ENCODE measurements around the gene NFATC1.

NFATC1 gene

DNA sequence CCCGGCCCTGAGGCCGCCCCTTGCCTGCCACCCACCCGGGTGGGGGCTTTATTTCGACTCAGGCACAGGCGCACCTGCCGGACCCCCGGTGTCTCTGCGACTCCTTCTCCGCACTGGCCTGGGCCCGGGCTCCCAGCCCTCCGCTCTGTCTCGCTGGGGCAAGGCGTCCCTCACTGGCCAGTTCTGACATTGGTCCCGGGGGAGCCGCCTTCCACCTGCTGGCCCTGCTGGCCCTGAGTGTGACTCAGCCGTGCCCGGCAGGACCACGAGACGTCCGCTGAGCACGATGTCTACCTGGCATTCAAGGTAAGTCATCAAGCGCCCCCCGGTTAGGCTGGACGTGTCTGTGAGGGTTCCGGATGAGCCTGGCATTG is 152.3 kb downstream of the NFATC1 start:
- no peak for DNase-seq (ENCODE audit: low read depth in 1 of 2, low spot score in 1 of 2)

DNA sequence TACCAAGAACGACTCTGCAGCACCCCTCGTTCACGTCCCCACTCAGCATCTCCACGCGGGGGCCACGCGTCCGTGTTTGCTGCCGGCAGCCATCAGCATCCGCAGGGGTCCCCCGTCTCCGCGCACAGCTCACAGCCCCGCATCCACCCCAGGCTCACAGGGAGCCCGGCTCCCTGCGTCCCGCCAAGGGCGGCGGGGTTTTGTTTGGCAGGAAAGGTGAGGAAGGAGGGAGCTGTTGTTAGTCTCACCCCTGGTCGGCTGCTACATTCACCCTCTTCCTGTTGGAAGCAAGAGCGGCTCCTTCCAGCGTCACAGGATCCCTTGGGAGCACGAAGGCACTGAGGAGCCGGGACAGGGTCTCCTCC is 152.9 kb downstream of the NFATC1 start:
- no peak for DNase-seq (ENCODE audit: low read depth in 1 of 2, low spot score in 1 of 2)

DNA sequence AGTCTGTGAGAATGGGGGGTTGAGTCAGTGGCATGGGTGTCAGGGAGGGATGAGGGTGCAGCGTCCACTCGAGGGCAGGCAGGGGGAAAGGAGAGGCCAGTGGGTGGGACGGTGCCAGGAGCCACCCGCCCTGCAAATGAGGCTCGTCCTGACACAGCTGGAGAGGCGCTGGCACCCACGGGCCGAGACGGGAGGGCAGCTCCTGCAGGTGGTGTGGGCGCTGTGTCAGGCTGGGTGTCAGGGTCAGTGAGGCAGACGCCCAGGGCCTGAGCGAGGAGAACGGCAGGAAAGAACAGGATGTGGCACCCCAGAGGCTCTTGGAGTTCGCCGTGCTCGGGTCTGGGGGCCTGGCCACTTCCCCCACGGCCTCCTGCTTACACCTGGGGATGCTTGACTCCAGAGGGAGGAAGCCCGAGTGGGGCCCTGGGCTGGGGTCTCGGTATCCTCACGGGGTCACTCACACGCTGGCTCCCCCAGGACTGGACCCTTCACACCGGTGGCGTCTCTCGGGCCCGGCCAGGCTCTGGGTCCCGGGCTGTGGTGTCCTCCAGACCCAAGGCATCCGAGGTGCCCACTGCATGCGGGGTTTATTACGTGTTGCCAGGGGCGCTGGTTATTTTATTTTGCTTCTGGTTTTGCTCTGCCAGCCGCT is 153.4 kb downstream of the NFATC1 start:
- no peak for DNase-seq (ENCODE audit: low read depth in 1 of 2, low spot score in 1 of 2)

DNA sequence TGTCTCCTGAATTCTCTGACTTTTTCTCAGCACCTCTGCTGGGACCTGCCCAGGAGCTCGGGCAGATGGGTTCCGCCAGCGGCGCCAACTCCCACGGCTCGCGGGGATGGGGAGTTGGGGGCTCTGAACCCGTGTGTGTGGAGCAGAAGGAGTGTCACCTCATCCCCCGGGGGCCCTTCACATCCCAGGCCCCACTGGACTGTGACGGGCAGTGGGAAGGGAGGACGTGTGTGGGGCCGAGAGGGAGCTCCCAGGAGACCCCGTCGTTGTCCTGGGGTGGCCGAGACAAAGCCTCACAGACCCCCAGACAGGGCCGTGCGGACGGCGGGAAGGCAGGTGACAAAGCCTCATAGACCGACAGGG is 153.9 kb downstream of the NFATC1 start:
- DNase-seq (ENCODE audit: low read depth in 1 of 2, low spot score in 1 of 2): no peak

DNA sequence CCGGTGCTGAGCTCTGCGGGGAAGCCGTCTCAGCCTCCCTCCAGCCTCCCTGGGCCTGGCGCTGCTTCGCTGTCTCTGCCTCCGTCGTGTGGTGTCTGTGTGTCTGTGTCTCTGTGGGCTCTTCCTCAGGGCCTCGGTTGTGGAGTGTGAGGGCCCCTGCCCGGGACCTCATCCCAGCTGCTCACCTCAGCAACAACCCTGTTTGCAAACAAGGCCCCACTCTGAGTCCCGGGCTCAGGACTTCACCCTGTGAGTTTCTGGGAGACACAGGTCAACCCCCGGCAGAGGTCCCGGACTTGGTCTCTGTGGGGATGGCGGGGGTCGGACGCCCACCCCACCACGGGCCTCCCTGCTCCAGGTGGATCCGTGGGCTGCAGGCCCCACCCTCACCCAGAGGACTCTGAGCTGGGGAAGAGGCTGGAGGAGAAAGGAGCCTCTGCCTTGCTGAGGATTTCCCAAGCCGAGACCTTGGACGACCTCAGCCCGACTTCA is 156.5 kb downstream of the NFATC1 start:
- no peak for DNase-seq (ENCODE audit: low read depth in 1 of 2, low spot score in 1 of 2)

DNA sequence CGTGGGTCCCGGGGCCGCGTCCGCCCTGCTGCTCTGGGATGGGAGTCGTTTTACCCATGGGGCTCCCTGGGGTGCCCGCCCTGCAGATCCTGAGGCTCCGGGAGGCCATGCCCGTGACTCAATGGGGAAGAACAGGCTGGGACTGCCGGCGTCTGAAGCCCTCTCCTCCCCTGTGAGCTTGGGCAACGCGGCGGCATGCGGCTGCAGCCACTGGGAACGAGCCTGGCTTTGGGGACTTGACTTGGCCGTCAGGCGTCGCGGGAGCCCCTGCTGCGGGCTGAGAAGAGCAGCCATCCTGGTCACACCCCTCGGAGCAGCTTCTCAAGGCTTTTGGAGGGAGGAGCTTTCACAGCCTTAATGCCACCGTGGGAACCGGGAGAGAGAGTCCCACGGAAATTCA is 157.0 kb downstream of the NFATC1 start:
- no peak for DNase-seq (ENCODE audit: low read depth in 1 of 2, low spot score in 1 of 2)

DNA sequence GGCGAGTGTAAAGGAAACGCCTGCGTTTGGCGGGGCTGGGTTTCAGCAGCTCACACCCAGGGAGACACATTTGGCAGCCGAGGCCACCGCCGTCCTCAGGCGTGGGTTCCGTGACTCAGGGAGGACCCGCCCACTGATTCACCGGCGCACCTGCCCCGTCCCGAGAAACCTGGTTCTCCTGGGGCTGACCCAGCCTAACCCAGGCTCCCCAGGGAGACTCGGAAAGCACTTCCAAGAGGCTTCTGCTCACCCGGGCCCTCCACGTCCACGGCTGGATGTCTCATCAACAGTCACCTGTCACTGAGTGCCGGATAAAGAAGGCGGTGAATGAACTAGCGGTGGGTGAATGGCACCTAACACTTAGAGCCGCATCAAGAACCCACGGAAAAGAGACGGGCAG is 157.4 kb downstream of the NFATC1 start:
- no peak for DNase-seq (ENCODE audit: low read depth in 1 of 2, low spot score in 1 of 2)

DNA sequence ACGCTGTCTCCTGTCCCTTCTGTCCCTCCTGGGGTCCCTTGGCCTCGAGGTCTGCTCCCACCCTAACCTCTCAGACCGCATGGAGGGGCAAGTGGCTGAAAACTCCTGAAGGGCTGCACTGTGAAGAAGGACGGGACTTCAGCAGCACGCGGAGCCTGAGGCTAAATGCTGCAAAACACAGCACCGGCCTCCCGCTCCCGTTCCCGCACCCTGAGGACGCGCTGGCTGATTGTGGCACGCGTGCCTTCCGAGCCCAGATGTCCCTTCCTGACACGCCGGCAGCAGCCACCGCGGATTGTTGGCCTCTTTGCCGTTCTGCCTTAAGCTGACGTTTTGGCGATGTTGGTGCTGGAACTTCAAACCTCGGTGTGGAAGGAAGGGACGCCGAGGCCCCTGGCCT is 158.0 kb downstream of the NFATC1 start:
- no peak for DNase-seq (ENCODE audit: low read depth in 1 of 2, low spot score in 1 of 2)

DNA sequence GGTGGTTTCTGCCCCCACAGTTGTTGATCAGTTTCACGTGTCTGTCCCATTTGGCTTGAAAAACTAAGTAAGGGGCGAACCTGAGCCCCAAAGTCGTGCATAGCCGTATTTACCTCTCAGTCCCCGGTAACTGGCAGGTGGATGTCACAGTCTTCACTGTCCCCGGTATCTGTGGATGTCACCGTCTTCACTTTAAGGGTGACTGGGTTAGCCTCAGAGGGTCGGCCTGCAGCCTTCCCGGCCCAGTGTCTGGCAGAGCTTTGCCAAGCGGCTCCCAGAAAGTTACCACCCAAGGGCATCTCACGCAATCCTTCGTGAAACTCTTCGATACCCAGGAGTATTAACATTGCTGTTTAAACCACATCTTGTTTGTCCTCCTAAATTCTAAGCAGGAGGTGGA is 158.6 kb downstream of the NFATC1 start:
- DNase-seq (ENCODE audit: low read depth in 1 of 2, low spot score in 1 of 2): no peak

DNA sequence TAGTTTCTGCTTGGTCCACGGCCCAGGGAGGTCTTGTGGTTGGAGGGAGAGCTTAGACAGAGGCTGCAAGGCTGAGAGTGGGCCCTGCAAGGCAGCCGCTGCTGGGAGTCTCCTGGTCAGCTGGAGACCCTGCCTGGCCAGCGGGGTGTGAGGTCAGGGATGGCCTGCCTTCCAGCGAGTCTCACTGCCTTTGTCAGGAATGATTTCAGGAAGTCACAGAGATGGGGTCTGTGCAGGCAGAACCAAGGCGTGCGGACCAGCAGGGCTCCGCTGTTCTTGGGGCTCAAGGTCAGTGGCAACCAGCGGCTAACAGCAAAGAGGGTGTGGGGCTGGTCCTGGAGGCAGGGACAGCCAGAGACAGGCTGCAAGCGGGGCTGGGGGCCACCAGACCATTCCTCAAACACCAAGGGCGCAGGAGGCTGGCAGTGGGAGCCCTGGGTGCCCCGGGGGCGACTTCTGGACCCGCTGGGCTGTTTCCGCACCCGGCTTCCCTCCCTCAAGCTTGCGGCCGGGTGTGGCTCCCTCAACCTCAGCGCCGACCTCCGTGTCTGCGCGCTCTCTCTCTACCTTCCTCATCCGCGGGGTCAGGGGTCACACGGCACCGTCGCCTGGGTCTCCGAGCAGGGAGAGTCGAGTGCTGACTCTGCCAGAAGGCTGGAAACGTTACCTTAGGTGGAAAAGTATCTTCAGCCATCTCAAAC is 159.4 kb downstream of the NFATC1 start:
- DNase-seq (ENCODE audit: low read depth in 1 of 2, low spot score in 1 of 2): no peak

DNA sequence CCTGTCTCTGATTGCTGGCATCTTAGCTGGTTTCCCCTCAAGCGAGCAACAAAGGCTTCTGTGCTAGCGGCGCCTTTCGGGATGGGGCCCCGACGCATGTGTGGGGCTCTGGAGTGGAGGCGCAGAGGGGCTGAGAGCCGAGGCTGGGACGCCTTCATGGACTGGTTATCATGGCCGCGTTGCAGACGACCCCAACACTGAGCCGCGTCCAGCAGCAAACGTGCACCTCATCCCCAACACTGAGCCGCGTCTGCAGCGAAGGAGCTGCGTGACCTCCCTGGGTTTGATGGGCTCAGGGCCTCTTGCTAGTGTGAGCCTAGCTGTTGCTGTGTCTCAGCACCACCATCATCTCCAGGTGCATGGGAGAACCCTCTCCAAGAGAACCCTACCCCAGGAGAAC is 160.2 kb downstream of the NFATC1 start:
- no peak for DNase-seq (ENCODE audit: low read depth in 1 of 2, low spot score in 1 of 2)

DNA sequence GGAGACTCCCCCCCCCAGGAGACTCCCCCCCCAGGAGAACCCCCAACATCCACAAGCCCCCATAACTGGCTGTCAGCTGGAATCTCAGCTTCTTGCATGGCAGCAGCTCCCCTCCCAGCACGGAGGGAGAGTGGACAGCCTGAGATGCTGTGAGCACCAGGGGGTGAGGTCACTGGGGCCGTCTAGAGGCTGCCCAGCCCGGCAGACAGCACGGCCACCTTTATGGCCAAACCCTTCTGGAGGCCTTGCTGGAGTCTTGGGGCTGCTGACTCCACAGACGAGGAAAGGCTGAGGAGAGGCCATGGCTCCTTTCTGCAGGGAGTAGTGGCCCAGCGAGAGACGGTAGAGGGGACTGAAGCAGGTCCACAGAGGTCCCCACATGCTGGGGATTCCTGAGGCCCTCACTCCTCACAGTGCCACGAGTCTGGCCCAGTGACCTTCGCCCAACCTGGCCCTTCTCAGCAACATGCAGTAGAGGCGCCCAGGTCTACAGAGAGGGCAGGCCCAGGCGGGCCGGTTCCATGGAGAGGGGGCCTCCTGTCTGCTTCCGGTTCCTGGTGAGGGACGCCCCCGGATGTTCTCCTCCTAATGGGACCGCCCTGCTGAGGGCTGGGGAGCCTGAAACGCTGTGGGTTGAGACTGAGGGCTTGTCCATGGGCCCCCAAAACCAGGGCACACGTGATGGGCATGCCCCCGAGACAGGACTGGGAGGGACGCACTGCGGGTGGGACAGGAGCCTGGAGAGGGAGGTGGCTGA is 161.3 kb downstream of the NFATC1 start:
- no peak for DNase-seq (ENCODE audit: low read depth in 1 of 2, low spot score in 1 of 2)

DNA sequence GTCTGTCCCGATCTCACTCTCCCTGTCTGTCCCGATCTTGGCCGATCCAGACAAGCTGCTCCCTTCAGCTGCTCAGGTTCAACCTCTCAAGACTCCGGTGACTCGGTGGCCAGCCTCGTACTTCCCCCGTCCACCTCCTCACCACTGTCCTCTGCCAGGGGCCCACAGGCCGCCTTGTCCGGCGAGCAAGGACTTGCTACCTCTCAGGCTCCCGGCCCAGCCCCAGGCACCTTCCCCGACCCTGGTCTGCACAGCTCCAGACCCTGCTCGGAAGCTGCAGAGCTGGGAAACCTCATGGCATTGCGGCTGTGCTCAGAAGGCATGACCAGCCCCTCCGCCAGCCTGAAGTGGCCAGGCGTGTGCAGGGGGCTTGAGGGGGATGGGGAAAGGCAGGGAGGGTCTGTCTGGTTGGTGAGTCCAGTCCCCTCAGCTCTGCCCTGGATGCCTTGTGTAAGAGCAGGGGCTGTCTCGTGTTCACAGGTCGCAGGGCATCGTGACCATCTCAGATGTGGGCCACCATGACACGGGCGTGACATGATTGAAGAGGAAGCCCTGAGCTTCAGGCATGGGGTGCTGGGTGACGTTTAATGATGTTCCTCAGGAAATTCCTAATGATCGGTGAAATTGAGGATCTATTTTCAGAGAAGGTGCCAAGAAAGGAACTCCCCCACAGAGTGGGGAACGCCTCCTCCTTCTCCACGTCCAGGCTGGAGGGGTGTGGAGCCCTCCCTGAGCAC is 162.6 kb downstream of the NFATC1 start:
- no peak for DNase-seq (ENCODE audit: low read depth in 1 of 2, low spot score in 1 of 2)

DNA sequence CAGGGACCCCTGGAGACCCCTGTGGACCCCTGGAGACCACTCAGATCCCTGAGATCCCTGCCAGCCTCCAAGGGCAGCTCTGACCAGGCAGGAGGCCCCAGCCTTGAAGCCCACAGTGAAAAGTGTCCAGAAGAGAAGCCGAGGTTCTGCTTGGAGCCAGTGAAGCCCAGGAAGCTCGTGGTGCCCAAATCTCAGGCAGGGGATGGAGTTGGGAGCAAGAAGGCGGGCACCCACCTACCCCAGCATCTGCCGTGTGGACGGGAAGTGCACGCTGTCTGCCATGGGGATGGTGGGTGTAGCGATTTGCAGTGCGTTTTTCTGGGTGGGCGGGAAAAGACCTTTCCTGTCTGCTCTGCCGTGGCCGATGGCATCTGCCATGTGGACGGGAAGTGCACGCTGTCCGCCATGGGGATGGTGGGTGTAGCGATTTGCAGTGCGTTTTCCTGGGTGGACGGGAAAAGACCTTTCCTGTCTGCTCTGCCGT is 163.2 kb downstream of the NFATC1 start:
- DNase-seq (ENCODE audit: low read depth in 1 of 2, low spot score in 1 of 2): no peak

DNA sequence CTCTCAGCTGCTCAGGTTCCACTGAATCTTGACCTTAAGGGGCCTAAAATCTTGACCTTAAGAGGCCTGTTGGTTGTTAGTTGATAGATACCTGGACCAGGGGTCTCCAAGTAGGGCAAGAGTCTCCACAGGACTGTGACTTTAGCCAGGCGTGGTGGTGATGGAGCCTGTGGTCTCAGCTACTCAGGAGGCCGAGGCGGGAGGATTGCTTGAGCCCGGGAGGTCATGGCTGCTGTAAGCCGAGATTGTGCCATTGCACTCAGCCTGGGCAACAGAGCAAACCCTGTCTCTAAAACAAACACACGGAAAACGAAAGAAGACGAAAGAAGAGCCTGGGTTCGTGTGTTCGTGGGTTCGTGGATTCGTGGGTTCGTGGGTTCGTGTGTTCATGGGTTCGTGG is 163.7 kb downstream of the NFATC1 start:
- DNase-seq (ENCODE audit: low read depth in 1 of 2, low spot score in 1 of 2): no peak

DNA sequence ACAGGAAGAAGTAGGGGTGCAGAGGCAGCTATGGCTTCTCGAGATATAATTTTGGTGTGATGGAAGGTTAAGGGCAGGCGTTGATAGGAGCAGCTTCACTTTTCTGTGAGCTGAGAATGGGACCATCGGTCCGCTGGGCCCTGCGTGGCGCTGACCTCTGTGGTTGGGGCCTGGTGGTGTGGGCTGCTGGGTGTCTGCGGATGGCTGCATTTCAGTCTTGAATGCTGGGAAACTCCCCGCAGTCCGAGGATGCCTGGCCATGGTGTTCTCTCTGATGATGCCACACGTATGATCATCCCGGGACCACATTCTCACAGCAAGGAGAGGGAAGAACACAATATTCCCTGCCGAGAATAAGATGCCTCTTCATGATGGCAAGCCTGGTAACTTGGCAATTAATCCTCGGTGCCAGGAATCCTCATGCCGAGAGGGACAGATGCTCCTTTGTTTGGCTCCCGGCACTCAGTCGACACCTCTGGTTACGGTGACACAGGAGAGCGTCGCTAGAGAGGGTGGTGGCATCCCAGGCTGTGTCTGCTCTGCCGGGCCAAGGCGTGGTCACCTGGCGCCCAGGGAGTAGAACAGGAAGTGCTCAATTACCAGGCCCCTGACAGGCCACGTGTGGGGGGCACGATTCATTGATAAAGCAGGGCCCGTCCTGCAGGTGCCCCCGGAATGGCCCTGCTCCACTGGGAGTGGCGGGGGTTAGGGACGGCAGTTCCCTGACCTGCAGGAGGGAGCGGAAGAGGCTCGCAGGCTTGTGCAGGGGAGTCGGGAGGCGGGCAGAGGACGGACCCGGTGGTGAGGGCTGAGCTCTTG is 164.5 kb downstream of the NFATC1 start:
- DNase-seq (ENCODE audit: low read depth in 1 of 2, low spot score in 1 of 2): no peak

DNA sequence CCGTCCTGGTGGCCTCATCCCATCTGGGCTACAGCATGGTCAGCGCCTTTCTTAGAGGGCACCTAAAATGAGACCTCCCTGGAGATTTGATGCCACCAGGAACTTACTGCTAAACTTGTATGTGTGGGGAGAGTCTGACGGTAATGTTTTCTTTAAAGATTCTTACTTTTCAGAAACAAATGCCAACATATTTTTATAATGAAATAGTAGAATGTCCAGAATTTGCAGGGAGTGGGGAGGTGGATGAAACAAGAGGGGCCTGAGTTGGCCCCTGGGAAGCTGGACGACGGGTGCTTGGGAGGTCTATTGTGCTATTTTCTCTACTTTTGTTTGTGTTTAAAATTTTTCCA is 165.1 kb downstream of the NFATC1 start:
- no peak for DNase-seq (ENCODE audit: low read depth in 1 of 2, low spot score in 1 of 2)

DNA sequence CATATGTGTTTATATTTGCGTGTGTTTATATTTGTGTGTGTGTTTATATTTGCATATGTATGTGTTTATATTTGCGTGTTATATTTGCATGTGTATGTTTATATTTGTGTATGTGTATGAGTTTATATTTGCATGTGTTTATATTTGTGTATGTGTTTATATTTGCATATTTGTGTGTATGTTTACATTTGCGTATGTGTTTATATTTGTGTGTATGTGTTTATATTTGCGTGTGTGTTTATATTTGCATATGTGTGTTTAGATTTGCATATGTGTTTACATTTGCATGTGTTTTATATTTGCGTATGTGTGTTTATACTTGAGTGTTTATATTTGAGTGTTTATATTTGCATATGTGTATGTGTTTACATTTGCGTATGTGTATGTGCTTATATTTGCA is 168.2 kb downstream of the NFATC1 start:
- DNase-seq (ENCODE audit: low read depth in 1 of 2, low spot score in 1 of 2): no peak

DNA sequence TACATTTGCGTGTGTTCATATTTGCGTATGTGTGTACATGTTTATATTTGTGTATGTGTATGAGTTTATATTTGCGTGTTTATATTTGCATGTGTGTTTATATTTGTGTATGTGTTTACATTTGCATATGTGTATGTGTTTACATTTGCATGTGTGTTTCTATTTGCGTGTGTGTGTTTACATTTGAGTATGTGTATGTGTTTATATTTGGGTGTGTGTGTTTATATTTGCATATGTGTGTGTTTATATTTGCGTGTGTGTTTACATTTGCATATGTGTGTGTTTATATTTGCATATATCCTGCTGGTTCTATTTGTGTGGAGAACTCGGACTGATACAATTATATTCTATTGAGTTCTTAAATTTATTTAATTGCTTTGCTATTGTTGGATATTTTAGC is 168.7 kb downstream of the NFATC1 start:
- no peak for DNase-seq (ENCODE audit: low read depth in 1 of 2, low spot score in 1 of 2)

DNA sequence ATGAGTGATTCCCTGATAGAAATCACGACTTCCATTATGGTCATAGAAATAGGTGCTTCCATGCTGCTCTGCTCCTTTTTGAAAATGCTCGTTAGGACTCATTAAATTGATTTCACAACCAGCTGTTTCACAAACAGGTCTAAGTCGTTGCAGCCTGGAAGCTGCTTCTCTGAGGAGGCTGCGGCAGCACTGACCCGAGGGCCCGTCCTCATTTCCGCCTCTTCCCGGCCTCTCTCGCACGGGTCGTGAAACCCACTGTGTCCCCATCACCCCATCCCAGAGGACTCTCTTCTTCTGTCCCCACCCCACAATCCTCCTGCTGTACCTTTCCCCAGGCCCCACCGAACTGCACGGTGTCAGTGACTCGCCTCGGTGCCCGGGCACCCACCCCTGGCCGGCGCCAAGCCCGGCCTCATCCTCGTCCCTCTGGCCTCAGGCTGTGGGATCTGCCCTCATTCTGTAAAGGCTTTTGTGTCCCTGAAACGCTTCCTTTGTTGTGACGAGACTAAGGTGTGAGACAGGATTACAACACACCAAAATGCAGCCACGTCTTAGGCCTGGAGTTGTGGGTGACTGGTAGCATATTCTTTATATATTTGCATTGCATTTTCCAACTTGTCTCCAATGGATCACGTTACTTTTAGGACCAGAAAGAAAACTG is 171.2 kb downstream of the NFATC1 start:
- DNase-seq (ENCODE audit: low read depth in 1 of 2, low spot score in 1 of 2): no peak

All from stimulated activated CD4-positive, alpha-beta T cell treated with anti-CD3 and anti-CD28 coated beads, Interleukin-15, amount 100 ng/mL, for 1 hour (primary cell).